Activated CD4-positive, alpha-beta T cell treated with anti-CD3 and anti-CD28 coated beads, Interleukin-2, amount 50 U/mL, for 1 hour (primary cell): Measurements from ENCODE around the gene COL12A1.

ENCODE experiments used
- DNase-seq: peaks from one replicate; pipeline ENCODE4 v3.0.0-alpha.2; 2020

The COL12A1 gene

DNA sequence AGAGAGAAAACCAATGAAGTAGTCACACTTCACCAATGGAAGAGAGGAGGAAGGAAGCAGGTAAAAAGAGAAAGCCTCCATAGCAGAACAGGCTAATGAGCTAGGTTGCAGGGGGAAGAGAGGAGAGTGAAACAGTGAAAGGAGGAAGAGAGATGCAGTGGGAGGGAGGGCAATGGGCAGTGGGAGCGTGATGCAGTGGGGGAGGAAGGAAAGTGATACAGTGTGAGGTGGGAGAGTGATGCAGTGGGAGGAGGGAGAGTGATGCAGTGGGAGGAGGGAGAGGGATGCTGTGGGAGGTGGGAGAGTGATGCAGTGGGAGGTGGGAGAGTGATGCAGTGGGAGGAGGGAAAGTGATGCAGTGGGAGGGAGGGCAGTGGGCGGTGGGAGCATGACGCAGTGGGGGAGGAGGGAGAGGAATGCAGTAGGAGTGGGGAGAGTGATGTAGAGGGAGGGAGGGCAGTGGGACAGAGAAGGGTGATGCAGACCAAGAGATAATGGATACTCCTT is 29.7 kb downstream of the COL12A1 start:
- DNase-seq, result no peak

DNA sequence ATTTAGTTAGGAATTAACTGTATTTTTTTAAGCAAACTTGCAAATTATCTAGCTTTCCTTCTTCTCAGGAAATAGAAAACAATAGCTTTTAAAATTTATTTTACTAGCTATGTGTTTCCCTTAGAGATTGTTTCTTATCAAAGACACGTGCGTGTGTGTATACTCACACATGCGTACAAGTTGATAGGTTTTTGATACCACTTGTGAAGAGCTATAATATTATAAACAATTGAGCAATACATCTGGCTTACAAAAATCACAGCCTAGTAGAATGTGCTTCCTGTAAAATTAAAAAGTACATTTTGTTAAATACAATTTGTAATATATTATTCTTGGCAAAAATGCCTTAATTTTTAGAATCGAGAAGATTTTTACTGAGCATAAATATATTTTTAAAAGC is 33.9 kb downstream of the COL12A1 start:
- DNase-seq, result no peak

DNA sequence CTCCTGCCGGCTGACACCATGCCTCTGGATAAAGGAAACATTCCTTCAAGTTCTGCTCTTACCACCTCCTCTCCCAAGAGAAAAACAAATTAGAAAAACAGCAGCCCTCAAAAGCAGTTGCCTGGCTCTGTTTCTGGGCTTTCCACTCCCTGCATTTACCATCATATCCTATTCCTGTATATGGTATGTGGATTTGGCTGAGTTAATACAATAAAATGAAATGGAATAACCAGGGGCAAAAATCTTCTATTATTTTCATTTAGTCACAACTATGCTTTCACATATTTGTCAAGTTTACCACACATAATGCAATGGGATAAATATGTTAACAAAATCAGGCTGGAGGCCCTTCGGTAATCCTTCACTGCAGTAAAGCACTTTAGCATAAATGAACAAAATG is 34.3 kb downstream of the COL12A1 start:
- no peak for DNase-seq

DNA sequence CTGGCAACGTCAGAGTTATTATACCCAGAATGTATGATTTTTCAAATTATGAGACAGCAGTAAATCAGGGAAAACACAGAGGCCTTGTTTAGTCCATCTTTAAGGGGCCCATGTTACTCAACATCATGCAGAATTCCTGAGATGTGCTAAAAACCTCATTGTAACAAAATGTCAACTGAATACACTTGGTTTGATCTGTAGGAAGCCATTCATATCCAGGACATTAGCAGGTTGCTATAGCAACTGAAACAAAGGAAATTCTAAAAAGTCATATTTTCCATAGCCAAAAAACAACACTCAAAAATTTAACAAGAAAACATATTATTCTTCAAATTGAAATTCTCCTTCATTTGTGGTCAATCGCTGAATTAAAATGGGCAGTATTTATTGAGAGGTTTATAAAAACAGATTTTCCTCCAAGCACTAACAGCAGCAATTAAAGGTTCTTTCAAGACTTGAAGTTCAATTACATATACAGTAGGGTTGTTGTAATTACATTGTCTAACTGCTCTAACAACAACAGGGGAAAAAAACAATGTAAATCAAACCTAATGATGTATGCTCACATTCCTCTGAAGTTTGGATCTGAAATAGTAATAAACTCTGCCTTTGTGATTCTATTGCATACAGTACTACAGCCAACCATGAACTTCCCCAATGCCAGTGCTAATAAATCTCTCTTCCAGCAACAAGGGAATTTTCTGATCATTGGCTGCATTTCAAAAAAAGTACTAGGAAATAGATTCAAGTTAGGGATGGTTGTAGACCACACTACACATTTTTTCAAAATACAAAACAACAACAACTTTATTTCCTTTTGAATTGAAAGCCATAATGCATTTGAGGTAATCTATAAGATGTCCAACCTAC is 34.9 kb downstream of the COL12A1 start:
- no peak for DNase-seq

DNA sequence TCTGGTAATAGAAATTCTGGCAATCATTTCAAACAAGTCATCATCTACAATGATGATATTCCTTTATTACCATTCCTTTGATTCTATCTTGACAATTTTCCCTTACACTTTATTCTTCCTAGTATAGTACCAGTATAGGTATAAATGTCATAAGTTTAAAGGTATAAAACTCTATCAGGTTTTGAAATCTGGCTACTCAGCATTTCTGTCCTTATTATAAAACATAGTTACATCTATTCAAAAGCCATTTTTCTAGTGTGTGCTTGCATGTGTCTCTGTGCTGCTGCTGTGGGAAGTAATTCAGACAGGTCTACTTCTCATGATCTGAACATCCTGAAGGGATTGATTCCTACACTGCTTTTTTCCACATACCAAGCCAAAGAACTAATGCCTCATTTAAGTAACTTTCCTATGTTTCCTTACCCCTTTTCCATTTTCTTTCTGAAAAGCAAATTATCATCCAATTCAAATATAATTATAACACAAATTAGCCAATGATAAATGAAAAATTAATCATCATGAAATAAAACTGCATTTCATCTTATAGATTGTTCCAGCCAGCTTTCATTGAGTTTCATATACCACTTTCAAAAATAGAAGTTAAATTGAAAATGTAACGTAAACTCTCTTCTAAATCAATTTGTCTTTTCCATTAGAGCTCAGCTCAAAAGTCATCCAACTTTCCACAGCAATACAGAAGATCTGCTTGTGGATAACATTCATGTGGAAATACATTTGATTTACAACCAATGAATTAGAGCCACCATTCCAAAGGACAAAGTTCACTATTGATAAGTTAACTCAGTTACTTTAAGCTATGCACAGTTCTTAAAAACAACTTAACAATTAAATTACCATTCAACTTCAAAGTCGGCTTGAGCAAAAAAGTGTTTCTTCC is 35.9 kb downstream of the COL12A1 start:
- no peak for DNase-seq

DNA sequence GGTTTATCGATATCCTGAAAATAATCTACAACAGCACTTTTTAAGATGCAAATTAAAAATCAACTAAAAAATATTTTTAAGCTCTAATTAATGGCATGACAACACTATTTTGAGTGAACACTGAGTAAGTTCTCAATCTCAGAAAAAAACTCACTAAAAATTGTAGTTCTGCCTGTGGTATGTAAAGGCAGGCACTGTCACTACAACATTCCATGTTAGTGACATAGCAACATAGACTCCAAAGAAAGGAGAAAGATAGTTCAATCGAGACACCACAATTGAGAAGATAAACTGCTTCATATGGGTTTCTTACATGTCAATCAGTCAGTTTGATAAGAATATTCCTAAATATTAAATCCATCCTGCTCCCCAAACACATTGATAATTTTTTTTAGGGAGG is 38.0 kb downstream of the COL12A1 start:
- DNase-seq, result no peak

DNA sequence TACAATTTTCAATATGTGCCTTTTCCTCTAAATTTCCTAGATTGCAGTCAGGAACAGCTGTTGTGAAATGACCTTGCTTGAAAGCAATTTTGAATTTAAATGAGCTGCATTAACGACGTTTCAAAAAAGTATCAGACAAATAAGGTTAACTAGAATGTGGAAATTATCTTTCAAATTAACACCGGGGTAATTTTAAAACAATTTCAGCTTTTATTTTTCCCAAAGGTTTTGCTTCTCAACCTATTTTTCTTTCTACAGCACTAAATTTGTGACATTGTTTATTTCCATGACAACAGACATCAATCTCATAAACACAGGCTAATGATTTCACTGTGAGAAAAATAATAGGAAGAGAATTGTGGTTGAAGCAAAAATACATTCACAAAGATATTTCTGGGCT is 38.5 kb downstream of the COL12A1 start:
- no peak for DNase-seq

DNA sequence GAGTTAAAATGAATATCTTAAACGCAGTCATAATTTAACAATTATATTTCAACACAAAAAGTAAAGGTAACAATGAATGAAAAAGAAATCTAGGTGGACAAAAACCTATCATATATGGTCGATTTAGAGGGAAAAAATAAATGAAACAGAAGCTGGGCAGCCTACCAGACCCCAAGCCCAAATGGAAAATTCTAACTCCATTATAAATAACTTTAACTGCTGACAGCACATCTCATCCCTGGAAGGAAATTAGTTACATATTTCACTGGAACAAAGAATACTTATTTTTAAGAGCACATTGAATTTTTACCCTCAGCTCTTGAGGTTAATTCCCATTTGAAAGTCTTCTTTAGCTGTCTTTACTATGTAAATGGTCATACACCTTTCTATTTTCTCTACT is 39.1 kb downstream of the COL12A1 start:
- no peak for DNase-seq

DNA sequence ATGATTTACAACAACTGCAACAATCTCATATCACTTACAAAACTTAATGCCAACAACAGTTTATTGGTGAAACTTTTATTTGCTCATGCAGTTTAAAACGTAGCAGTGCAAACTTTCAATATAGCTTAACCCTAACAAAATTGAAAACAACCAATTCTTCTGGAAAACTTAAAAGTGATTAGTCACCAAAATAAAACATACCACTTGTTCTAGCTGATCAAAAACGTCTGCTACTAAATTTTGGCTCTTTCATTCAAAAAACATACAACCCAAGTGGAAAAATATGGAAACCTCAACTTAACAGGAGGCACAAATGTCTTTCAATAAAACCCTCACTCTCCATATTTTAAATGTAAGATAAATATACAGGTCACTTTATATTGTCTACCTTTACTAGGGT is 39.6 kb downstream of the COL12A1 start:
- DNase-seq, result no peak

DNA sequence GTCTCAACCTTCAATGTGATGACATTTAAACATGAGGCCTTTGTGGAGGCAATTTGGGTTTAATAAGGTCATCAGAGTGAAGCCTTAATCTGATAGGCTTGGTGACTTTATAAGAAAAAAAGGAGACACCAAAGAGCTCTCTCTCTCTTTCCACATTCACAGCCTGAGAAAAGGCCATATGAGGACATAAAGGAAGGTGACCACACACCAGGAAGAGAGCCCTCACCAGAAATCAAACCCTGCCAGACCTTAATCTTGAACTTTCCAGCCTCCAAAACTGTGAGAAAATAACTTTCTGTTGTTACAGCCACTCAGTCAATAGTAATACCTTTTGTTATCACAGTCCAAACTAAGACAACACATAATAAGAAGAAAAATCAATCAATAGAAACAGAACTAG is 47.7 kb downstream of the COL12A1 start:
- DNase-seq, result no peak

DNA sequence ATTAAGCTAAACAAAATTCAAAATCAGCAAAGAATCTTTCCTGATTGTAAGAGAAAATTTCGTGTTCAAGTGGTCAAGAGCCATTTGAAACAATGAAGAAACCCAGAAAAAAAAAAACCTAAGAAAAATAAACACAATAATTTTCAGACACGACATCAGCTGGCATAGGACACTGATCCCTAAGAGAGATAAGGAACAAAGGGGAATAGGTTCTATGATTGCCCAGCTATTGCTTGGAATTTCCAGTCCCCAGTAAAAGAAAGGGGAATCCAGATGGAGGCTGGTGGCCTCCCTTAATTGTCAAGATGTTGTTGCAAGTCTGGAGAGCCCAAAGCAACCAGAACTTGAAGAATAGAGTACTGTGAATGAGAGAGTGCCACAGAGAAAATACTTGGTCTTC is 48.5 kb downstream of the COL12A1 start:
- no peak for DNase-seq

DNA sequence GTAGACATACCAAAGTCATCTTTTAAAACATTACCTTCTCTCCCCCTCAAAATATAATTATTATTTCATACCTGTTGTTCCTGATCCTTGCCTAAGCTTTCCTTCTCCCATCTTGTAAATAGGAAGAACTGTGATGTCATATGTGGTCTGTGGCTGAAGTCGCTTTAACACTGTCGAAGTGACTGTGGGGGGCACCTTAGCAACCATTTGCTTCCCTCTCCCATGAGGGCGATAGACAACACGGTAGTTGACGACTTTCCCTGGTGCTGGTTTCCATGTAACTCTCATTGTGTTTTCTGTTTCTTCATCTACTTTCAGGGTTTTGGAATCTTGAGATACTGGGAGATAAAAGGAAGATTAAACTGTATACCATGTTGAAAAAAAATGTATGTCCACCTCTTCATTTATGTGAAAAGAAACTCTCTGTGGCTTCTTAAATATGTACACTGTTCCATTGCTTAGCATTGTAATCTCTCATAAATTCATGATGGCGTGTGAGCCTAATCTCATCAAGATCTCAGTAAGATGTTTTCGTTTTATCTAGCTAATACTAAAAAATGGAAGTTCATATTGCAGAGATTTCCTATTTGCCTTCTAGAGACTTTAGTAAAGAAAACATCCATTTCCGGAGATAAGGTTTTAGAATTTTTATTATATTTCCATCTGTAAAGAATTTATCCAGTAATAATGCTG is 49.5 kb downstream of the COL12A1 start:
- DNase-seq, result no peak

DNA sequence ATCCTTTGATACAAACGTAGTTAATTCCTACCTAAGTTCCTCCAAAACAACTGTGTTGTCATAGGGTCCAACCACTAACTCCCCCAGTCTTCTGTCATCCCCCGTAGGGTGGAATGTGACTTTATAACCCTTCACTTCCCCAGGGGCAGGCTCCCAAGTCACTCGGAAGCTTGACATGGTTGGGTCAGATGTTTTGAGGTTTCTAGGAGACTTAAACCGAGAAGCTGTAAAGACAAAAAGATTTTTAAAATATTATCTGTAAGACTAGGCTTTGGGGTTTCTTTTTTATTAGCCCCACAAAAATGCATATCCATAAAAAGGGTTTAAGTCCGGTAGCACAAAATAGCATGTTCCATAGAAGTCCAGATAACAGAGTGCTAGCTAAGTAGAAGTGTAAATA is 50.2 kb downstream of the COL12A1 start:
- no peak for DNase-seq

DNA sequence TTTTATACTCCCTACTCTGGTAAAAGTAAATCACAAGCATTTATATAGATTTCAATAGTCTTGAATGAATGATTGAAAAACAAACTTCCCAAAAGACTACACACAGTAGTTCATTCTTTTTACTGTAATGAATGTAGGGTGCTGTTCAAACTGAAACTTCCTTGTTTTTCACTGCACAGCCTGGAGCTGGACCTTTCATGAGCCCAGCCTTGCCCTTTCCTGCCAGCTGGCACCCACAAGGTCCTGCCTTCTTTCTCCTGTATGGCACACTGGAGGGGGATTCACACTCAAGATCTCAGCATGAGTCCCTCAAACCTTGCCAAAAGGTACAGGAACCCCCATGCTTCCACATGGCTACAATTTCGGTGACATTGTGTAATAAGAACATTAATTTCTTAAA is 50.9 kb downstream of the COL12A1 start:
- no peak for DNase-seq

DNA sequence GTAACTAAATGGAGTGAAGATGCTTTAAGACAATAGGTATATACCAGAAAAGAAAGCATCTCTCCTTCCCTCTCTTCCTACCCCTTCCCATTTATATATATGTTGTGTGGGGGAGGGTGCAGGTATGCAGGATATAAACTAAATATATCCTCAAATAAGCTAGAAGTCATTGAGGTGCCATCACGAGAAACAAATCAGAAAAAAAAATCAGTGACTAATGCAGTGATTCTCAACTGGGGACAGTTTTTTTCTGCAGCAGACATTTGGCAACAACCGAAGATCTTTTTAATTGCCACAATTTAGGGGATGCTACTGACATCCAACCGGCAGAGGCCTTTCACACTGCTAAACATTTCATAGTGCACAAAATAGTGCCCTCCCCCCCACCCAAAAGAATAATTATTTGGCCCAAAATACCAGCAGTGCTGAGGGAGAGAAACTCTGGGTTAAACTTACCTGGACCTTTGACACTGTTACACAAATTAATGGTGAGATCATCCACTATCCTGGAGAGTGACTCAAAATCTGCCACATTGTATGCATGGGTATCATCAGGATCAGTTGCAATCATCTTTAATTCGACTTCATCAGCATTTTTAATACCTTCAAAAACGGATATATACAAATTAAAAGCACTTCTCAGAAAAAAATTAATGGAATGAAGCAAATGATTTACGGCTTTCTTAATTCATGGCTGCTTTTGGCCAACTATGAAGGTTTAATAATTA is 55.0 kb downstream of the COL12A1 start:
- no peak for DNase-seq

DNA sequence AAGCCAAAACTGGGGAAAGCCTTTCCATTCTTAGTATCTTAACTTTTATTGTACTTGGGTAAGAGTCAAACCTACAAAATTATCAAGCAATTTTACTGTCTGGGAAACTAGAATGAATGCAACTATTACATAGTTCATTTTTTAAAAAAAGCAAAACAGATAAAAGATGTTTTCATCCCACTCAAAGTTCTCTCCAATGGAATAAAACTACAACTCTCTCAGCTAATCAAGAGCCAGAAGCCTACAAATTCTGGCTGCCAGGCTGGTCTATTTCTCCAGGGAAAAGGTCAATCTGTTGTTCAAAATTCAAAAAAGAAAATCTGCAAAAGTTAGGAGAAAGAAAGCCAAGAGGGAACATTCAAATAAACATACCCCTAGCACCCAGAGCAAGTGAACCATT is 56.2 kb downstream of the COL12A1 start:
- DNase-seq, result no peak

DNA sequence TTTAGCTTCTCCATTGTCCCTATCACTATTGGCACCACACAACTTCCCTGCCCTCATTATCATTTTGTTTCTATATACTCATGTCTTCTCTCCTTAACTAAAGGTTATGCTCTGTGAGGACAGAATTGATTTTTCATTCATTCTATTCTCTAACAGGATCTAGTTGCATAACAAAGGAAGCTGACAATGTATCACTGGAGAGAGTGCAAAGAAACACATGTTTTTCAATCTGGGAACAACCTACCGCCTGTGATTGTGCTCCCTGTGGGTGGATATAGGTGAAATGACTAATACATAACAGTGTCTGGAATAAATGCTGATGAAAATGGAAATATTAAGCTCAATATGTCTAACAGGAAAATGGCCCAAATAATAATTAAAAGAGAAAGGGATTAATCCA is 56.6 kb downstream of the COL12A1 start:
- no peak for DNase-seq

DNA sequence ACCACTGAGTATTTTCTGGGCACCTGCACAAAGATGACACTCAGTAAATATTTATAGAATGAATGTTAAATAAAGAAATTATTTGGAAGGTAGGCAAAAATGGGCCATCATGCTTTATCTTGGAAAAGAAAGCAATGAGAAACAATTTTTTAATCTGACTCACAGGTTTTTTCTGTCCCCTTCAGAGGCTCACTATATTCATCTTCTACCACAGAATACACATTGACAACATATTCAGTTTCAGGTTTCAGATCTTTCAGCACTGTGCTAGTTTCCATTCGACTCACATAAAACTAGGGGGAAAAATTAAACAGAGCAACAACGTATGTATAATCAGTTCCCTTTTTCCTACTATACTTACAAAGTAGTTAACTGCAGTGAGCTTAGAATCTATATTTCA is 58.3 kb downstream of the COL12A1 start:
- DNase-seq, result no peak

DNA sequence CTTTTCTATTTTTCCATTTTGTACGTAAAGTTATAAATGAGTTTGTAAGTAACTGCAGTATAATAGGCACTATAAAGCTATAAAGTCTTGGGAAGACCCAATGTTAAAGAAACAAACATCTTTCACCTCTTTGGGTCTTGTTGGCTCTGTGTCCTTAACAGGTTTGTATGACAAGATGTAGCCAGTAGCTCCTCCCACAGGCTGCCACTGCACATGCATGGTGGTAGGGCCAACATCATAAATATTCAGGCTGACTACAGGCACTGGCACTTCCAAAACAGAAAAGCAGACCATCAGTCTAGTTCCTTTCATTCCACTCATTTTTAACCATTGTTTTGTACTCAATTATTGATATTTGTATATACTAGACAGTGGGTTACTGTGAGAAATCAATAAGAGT is 59.9 kb downstream of the COL12A1 start:
- DNase-seq, result no peak

DNA sequence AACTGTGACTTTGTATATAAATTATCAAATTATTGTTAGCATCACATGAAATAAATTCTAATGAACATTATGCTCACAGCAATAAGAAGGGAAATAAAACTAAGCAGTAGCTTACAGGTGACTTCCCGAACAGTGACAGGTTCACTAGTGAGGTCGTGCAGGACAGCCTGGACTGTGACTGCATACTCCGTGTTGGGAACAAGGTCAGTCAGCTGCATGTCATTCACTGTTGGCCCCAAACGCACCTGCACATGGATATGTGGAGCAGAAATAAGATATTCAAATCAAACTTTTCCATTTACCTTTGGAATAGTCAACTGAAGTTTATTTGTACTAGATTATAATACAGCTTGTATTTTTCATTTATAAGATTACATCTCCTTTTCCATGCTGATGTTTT is 60.6 kb downstream of the COL12A1 start:
- DNase-seq, result no peak

DNA sequence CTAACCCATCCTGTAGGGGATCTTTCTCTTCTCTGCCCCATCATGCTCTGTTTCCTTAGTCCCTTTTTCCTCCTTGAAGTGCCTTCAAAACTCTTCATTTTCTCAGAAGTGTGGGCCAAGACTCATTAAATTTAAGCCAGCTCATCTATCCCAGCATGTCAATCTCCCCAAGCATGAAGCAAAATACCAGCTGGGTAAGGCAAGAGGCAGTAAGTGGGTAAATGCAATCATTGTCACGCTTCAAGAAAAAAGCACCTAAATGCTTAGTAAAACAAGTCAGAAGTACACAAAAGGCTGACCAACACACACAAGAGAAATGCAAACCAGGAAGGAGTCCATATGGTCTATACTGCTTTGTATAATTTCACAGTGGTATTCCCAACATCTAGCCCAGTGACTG is 61.5 kb downstream of the COL12A1 start:
- DNase-seq, result no peak

DNA sequence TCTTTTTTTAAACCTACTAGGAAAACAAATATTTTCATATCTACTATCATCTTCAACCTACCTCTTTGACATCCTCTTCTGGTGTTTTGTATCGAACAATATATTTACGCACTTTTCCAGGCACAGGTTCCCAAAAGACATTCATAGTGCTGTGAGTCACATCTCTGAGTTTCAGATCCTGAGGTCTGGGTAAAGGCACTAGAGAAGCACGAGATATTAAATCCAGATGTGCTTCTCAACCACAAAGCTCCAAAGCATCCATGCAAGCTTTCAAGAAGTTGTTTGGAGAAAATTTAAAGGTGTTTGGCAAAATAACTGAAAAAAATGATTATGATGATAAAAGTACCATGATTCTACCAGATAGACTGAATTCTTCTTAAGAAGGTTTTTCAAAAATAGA is 62.7 kb downstream of the COL12A1 start:
- no peak for DNase-seq

DNA sequence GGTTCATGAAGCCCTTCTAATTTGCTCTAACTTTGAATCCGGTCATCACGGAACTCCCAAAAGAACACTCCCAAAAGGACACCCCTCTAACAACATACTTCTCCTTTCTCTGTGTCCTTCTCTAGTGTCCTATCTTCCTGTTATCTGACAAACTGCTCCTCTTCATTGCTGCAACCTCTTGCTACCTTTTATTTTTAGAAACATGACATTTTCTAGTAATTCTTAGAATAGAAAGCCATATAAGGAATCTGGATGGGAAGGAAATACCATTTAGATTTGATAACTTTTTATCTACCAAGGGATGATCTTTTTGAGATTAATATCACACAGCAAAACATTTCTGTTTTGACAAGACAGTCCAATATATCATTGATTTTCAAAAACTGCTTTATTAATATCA is 63.1 kb downstream of the COL12A1 start:
- DNase-seq, result no peak
